HUES64 (cell line): ENCODE data around the gene MMP19.

Source experiments
- H3K27ac ChIP-seq: 2 replicates; pipeline ENCODE4 v1.7.0; 2013; ENCODE audit warnings: low read depth, low read length, inconsistent platforms
- H3K27me3 ChIP-seq: 2 replicates; pipeline ENCODE4 v1.6.1; 2013; ENCODE audit warnings: mild to moderate bottlenecking, low read length; ENCODE audit not compliant: insufficient read depth
- H3K36me3 ChIP-seq: 2 replicates; pipeline ENCODE4 v1.6.1; 2013; ENCODE audit warnings: mild to moderate bottlenecking, low read length; ENCODE audit not compliant: insufficient read depth
- H3K4me1 ChIP-seq: 2 replicates; pipeline ENCODE4 v1.6.1; 2013; ENCODE audit warnings: mild to moderate bottlenecking, low read length, moderate library complexity; ENCODE audit not compliant: insufficient read depth
- H3K4me3 ChIP-seq: 2 replicates; pipeline ENCODE4 v1.5.1; 2013; ENCODE audit warnings: mild to moderate bottlenecking, low read length, moderate library complexity
- H3K9ac ChIP-seq: 2 replicates; pipeline ENCODE4 v1.6.1; 2013; ENCODE audit warnings: mild to moderate bottlenecking, low read depth, low read length
- H3K9me3 ChIP-seq: 2 replicates; pipeline ENCODE4 v1.6.1; 2013; ENCODE audit warnings: low read depth, low read length; ENCODE audit not compliant: insufficient read depth
- WGBS: fragments of 150-250, 120-280 bp; methylation state at CpG from one replicate; pipeline ENCODE4 v1.1.7; 2013; ENCODE audit warnings: missing lambda C conversion rate; 5-methylcytosine and 5-hydroxymethylcytosine counted together

Gene MMP19

GRCh38 chr12:55812088-55812487, 30.6 kb downstream of the MMP19 start:
- Histone ChIP-seq H3K4me3 (no peak overlapping the region), H3K4me1 (peaks cover 35% of the 10 kb centered on the region), H3K9me3 (no peaks in the 10 kb centered on the region), H3K9ac (no peak overlapping the region), H3K36me3 (peaks cover 51% of the 10 kb centered on the region), H3K27me3 (no peaks in the 10 kb centered on the region), H3K27ac (no peak overlapping the region)
- 35% methylated on average over 1 of the region's 1 CpG for WGBS

GRCh38 chr12:55809274-55809673, 33.5 kb downstream of the MMP19 start:
- Histone ChIP-seq H3K4me1 (peaks cover 20% of the 10 kb centered on the region), H3K27me3 (no peaks in the 10 kb centered on the region), H3K9me3 (no peaks in the 10 kb centered on the region), H3K4me3 (no peak overlapping the region), H3K27ac (no peak overlapping the region), H3K9ac (no peak overlapping the region), H3K36me3 (peaks cover 47% of the 10 kb centered on the region)
- WGBS = 98% methylated on average over 4 of the region's 5 CpGs

GRCh38 chr12:55806982-55807381, 35.8 kb downstream of the MMP19 start:
- no peak overlapping the region for H3K27ac ChIP-seq
- WGBS = 97% methylated on average over 8 of the region's 8 CpGs
- H3K9ac ChIP-seq = no peak overlapping the region
- no peak overlapping the region for H3K4me3 ChIP-seq
- H3K27me3 ChIP-seq = no peaks in the 10 kb centered on the region
- H3K9me3 ChIP-seq = no peaks in the 10 kb centered on the region
- H3K36me3 ChIP-seq = peaks cover 57% of the 10 kb centered on the region
- peaks cover 6% of the 10 kb centered on the region; the same call in 1 of the 2 replicates for H3K4me1 ChIP-seq

- 96% methylated on average over 4 of the region's 4 CpGs for WGBS
These were observed 45.2 kb downstream of the MMP19 start for GRCh38 chr12:55797550-55797949.

DNA sequence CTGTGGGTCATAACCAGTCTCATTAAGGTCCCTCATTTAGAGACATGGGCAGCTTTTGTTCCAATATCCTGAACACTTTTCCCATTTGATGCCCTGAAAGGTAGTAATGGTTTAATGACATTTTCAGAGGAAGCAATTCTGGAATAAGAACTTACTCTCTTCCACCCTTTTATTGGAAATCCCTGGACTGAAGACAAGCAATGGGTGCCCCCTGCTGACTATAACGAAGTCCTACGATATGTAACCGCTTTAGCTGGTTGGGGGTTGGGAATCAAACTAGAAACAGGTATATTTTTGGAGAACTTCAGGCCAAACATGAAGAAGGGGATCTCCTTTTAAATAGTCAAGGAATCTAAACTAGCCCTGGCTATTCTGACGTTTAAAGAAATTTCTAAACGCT, 45.7 kb downstream of the MMP19 start:
- Histone ChIP-seq H3K27me3 (no peaks in the 10 kb centered on the region), H3K9ac (no peak overlapping the region), H3K27ac (no peak overlapping the region), H3K4me1 (no peaks in the 10 kb centered on the region), H3K4me3 (no peak overlapping the region), H3K36me3 (peaks cover 94% of the 10 kb centered on the region), H3K9me3 (no peaks in the 10 kb centered on the region)
- 69% methylated on average over 5 of the region's 5 CpGs for WGBS

More at GRCh38 chr12:55797550-55797949, 45.2 kb downstream of the MMP19 start:
- peaks cover 95% of the 10 kb centered on the region for H3K36me3 ChIP-seq
- no peaks in the 10 kb centered on the region for H3K4me1 ChIP-seq
- no peak overlapping the region for H3K4me3 ChIP-seq
- H3K27me3 ChIP-seq = no peaks in the 10 kb centered on the region
- no peaks in the 10 kb centered on the region for H3K9me3 ChIP-seq
- H3K27ac ChIP-seq = no peak overlapping the region
- no peak overlapping the region for H3K9ac ChIP-seq

GRCh38 chr12:55795950-55796349, 46.8 kb downstream of the MMP19 start:
- Histone ChIP-seq H3K27ac (no peak overlapping the region), H3K4me1 (no peaks in the 10 kb centered on the region), H3K27me3 (no peaks in the 10 kb centered on the region), H3K4me3 (no peak overlapping the region), H3K9me3 (no peaks in the 10 kb centered on the region), H3K9ac (no peak overlapping the region), H3K36me3 (peaks cover 94% of the 10 kb centered on the region)

DNA sequence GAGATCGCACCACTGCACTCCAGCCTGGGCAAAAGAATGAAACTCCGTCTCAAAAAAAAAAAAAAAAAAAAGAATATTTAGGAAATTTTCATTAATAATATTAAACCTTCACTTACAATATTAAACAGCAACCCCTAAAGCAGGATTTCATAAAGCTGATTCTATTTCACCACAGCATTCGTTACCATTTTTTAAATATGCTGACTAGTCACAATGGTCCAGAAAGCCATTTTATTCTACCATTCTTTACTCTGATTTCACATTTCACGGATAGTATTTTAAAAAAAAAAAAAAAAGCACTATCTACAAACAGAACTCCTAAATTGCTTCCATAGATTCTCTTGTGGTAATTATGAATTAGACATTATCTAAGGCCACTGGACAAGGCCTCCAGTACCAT, 52.8 kb downstream of the MMP19 start:
- Histone ChIP-seq H3K27ac (no peak overlapping the region), H3K27me3 (no peaks in the 10 kb centered on the region), H3K9me3 (no peaks in the 10 kb centered on the region), H3K4me3 (no peak overlapping the region), H3K36me3 (peaks cover 93% of the 10 kb centered on the region), H3K4me1 (no peaks in the 10 kb centered on the region), H3K9ac (no peak overlapping the region)
- WGBS = 94% methylated on average over 3 of the region's 4 CpGs

- Histone ChIP-seq H3K4me3 (no peak overlapping the region), H3K27ac (no peak overlapping the region), H3K36me3 (peaks cover 93% of the 10 kb centered on the region), H3K27me3 (no peaks in the 10 kb centered on the region), H3K9me3 (no peaks in the 10 kb centered on the region), H3K9ac (no peak overlapping the region), H3K4me1 (no peaks in the 10 kb centered on the region)
- WGBS = 78% methylated on average over 2 of the region's 2 CpGs
These were observed 53.6 kb downstream of the MMP19 start for GRCh38 chr12:55789171-55789570.

GRCh38 chr12:55788546-55788945, 54.2 kb downstream of the MMP19 start:
- Histone ChIP-seq H3K4me1 (no peaks in the 10 kb centered on the region), H3K27me3 (no peaks in the 10 kb centered on the region), H3K4me3 (no peak overlapping the region), H3K27ac (no peak overlapping the region), H3K9me3 (no peaks in the 10 kb centered on the region), H3K9ac (no peak overlapping the region), H3K36me3 (peaks cover 93% of the 10 kb centered on the region)
- WGBS = 95% methylated on average over 7 of the region's 7 CpGs
